Fibroblast of lung (primary cell): ENCODE results near the gene ELMO1. TPM values are rescaled to one million over a fixed set of nuclear protein-coding genes. Genes with fewer than 3 reads are reported as not detected.

Experiments used
- DNase-seq, 2 donors: peaks; one replicate each; pipeline versions ENCODE4 v3.0.0 to v3.0.0-alpha.2; 2010; ENCODE audit warnings: low read depth in 2 of 2
- H2AFZ ChIP-seq: 2 replicates; pipeline ENCODE4 v1.5.1; 2012; ENCODE audit warnings: low read length, control low read depth, inconsistent platforms
- H3K27ac ChIP-seq: 2 replicates; pipeline ENCODE4 v1.5.1; 2011; ENCODE audit warnings: low read length, control low read depth; ENCODE audit not compliant: insufficient read depth
- H3K27me3 ChIP-seq: 2 replicates; pipeline ENCODE4 v1.5.1; 2011; ENCODE audit warnings: mild to moderate bottlenecking, low read length; ENCODE audit not compliant: control insufficient read depth, insufficient read depth
- H3K36me3 ChIP-seq: 2 replicates; pipeline ENCODE4 v1.5.1; 2011; ENCODE audit warnings: low read length; ENCODE audit not compliant: control insufficient read depth, insufficient read depth
- H3K4me1 ChIP-seq: 2 replicates; pipeline ENCODE4 v1.5.1; 2011; ENCODE audit warnings: low read length; ENCODE audit not compliant: control insufficient read depth, insufficient read depth; ENCODE audit errors: extremely low read depth
- H3K4me2 ChIP-seq: 2 replicates; pipeline ENCODE4 v1.5.1; 2011; ENCODE audit warnings: low read length, control low read depth; ENCODE audit not compliant: insufficient read depth; ENCODE audit errors: extremely low read depth
- H3K4me3 ChIP-seq, 4 experiments: fragments of 200-600 bp in 1 of 4; sonication (generic) in 1 of 4; replicated peaks in 1 of 4; 2 replicates each; pipeline ENCODE4 v1.5.1; 2011 to 2016; ENCODE audit warnings: low read length in 4 of 4, low read depth in 3 of 4, mild to moderate bottlenecking in 3 of 4, control low read depth in 2 of 4, inconsistent platforms in 1 of 4, mixed read lengths in 1 of 4; ENCODE audit not compliant: insufficient read depth in 1 of 4; ENCODE audit errors: control extremely low read depth in 1 of 4
- H3K79me2 ChIP-seq: 2 replicates; pipeline ENCODE4 v1.5.1; 2012; ENCODE audit warnings: mild to moderate bottlenecking, low read length, inconsistent platforms; ENCODE audit not compliant: control insufficient read depth, insufficient read depth
- H3K9ac ChIP-seq: 2 replicates; pipeline ENCODE4 v1.5.1; 2011; ENCODE audit warnings: mild to moderate bottlenecking, low read length, control low read depth; ENCODE audit not compliant: insufficient read depth
- H3K9me3 ChIP-seq: 2 replicates; pipeline ENCODE4 v1.5.1; 2012; ENCODE audit warnings: low read depth, low read length; ENCODE audit not compliant: control insufficient read depth, insufficient read depth
- H4K20me1 ChIP-seq: 2 replicates; pipeline ENCODE4 v1.5.1; 2011; ENCODE audit warnings: low read length; ENCODE audit not compliant: control insufficient read depth, insufficient read depth; ENCODE audit errors: extremely low read depth
- EZH2 ChIP-seq: IDR thresholded peaks from 2 replicates; pipeline ENCODE4 v1.5.1; 2012; ENCODE audit warnings: low read length, control low read depth, mild to moderate bottlenecking; ENCODE audit errors: missing control alignments
- polyA plus RNA-seq, 2 donors: library from polyadenylated mRNA; depleted of rRNA in 1 of 2; stranded (reverse) in 1 of 2; unstranded in 1 of 2; fragments of >200 nt; gene quantifications; 2 replicates each; pipeline ENCODE4 v1.2.1, GENCODE V29; 2011 to 2012; ENCODE audit warnings: missing spikeins in 1 of 2
- total RNA-seq: library from RNA; depleted of rRNA; stranded (reverse); fragments of >200 nt; gene quantifications from 2 replicates; pipeline ENCODE4 v1.2.1, GENCODE V29; 2014
- TF ChIP-seq, protein P1 (sequence below), 2 donors: IDR thresholded peaks in 1 of 2; conservative IDR thresholded peaks in 1 of 2; 1 replicate in 1 of 2; 2 replicates in 1 of 2; pipeline ENCODE4 v1.5.1; 2011 to 2012; ENCODE audit warnings: low read length in 2 of 2, control low read depth in 1 of 2, inconsistent platforms in 1 of 2, low read depth in 1 of 2, mild to moderate bottlenecking in 1 of 2

The ELMO1 gene
- total and polyA plus RNA-seq, 2 donors (not counting 1 experiment from before 2014, with no cell fraction given), result 0.50 TPM; not detected in 1

DNA sequence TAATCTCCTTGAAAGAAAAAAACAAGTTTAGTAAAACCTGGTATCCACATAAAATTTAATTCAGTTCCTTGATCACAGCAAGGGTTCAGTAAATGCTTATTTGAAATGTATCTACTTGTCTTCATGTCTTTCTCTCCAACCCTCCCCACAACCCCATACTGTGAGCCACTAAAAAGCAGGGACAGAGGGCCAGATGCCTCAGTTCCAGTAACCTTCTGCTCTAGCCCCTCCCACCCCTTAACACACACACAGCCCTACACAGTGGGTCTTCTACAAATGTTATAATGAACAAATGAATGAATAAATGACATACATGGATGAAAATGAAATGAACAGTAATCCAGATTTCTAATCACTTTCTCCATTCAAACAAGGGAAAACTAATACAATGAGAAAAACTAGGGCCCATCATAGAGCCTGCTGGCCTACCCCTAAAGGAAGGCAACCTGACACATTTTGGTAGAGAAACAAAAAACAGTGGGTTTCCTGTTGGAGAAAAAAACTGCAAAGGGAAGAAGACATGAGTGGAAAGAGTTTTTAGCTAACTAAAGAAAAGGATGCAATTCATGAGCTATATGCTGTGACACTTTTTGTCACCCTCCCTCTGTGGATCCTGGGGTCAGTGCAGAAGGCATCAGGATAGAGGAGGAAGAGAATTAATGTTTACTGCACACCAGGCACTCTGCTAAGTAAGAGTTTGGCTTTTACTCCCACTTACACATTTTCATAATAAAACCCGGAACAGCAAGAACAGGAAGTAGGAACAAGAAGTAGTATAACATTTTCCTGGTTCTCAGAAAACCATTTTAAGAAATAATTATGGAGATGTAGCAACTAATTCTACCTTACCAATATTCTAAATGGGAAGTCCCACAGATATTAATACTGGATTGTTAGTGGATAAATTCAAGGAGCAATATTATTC, 38.1 kb downstream of the ELMO1 start:
- Histone ChIP-seq H3K27ac (no peak overlapping the region), H3K4me1 (no peaks in the 10 kb centered on the region), H3K4me2 (no peak overlapping the region), H3K9ac (no peak overlapping the region), H3K79me2 (no peaks in the 10 kb centered on the region), H3K9me3 (no peaks in the 10 kb centered on the region), H3K36me3 (no peaks in the 10 kb centered on the region), H4K20me1 (no peaks in the 10 kb centered on the region), H3K27me3 (no peaks in the 10 kb centered on the region), H3K4me3 (no peak overlapping the region), H2AFZ (no peak overlapping the region)
- TF ChIP-seq EZH2, result no peak
- TF ChIP-seq, protein P1, sequence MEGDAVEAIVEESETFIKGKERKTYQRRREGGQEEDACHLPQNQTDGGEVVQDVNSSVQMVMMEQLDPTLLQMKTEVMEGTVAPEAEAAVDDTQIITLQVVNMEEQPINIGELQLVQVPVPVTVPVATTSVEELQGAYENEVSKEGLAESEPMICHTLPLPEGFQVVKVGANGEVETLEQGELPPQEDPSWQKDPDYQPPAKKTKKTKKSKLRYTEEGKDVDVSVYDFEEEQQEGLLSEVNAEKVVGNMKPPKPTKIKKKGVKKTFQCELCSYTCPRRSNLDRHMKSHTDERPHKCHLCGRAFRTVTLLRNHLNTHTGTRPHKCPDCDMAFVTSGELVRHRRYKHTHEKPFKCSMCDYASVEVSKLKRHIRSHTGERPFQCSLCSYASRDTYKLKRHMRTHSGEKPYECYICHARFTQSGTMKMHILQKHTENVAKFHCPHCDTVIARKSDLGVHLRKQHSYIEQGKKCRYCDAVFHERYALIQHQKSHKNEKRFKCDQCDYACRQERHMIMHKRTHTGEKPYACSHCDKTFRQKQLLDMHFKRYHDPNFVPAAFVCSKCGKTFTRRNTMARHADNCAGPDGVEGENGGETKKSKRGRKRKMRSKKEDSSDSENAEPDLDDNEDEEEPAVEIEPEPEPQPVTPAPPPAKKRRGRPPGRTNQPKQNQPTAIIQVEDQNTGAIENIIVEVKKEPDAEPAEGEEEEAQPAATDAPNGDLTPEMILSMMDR (conservative IDR thresholded peaks at IDR 0.05 in 1 of 2, IDR thresholded peaks at IDR 0.05 in 1 of 2; ENCODE audit: low read depth in 1 of 2, low read length in 2 of 2), result no peak
- no peak for DNase-seq

GRCh38 chr7:37409461-37409860, 39.2 kb downstream of the ELMO1 start:
- H3K27me3 ChIP-seq, result no peaks in the 10 kb centered on the region
- H3K4me2 ChIP-seq, result no peak overlapping the region
- no peaks in the 10 kb centered on the region for H3K9me3 ChIP-seq
- no peak for DNase-seq
- no peak overlapping the region for H3K27ac ChIP-seq
- TF ChIP-seq EZH2, result no peak
- TF ChIP-seq, protein P1 (conservative IDR thresholded peaks at IDR 0.05 in 1 of 2, IDR thresholded peaks at IDR 0.05 in 1 of 2; ENCODE audit: low read depth in 1 of 2, low read length in 2 of 2), result no peak
- H3K4me3 ChIP-seq, result no peak overlapping the region
- no peaks in the 10 kb centered on the region for H3K36me3 ChIP-seq
- no peaks in the 10 kb centered on the region for H3K4me1 ChIP-seq
- H3K79me2 ChIP-seq, result no peaks in the 10 kb centered on the region
- H4K20me1 ChIP-seq, result no peaks in the 10 kb centered on the region
- H2AFZ ChIP-seq, result no peak overlapping the region
- H3K9ac ChIP-seq, result no peak overlapping the region

DNA sequence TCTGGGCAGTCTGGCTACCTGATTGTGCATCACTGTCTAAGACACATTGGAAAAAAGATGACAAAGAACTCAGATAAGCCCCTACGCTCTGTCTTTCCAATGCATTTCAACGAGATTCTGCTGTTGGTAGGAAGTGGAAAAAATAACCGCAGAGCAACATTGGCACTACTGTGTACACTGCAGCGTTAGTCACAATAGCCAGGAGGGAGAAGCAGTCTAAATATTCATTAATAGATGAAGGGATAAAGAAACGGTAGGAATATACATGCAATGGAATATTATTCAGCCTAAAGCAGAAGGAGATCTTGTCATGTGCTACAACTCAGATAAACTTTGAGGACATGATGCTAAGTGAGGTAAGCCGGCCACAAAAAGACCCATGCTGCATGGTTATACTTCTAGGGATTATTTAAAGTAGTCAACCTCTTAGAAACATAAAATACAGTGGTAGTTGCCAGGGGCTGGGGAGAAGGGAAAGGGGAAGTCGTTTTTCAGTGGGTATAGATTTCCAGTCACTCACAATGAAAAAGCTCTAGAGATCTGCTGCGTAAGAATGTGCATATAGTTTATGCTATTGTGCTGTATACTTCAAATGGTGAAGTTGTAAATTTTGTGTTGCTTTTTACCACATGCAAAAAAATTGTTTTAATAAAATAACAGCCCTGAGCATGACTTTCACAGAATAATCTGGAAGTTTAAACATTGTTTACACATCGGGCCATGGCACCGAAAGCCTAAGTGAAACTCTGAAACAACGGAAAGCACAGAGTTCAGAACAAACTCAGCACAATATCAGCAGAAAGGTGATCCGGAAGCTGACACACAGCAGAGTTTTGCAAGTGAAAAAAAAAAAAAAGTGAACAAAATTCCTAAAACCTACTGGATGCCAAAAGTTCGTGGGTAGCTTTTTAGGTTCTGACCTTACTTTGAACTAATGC, 40.1 kb downstream of the ELMO1 start:
- DNase-seq, result no peak
- no peak for TF ChIP-seq EZH2
- TF ChIP-seq, protein P1 (conservative IDR thresholded peaks at IDR 0.05 in 1 of 2, IDR thresholded peaks at IDR 0.05 in 1 of 2; ENCODE audit: low read depth in 1 of 2, low read length in 2 of 2), result no peak
- H3K4me2 ChIP-seq, result no peak overlapping the region
- no peaks in the 10 kb centered on the region for H4K20me1 ChIP-seq
- no peaks in the 10 kb centered on the region for H3K4me1 ChIP-seq
- H3K27me3 ChIP-seq, result no peaks in the 10 kb centered on the region
- H2AFZ ChIP-seq, result no peak overlapping the region
- H3K27ac ChIP-seq, result no peak overlapping the region
- H3K4me3 ChIP-seq, result no peak overlapping the region
- no peak overlapping the region for H3K9ac ChIP-seq
- no peaks in the 10 kb centered on the region for H3K79me2 ChIP-seq
- no peaks in the 10 kb centered on the region for H3K9me3 ChIP-seq
- no peaks in the 10 kb centered on the region for H3K36me3 ChIP-seq
